H1 (cell line): ENCODE data around the gene HIPK2. TPM values are rescaled to one million over a fixed set of nuclear protein-coding genes. Genes with fewer than 3 reads are reported as not detected.

Experiments used
- CTCF ChIA-PET: fragments of 300-600 bp; sonication (Branson Sonifier 250); formaldehyde crosslinking; loops from one replicate; lab custom pipeline; 2021; ENCODE audit not compliant: partially characterized antibody; lab: Charles Lee
- POLR2A ChIA-PET: fragments of 300-600 bp; sonication (Branson Sonifier 250); formaldehyde crosslinking; loops from one replicate; lab custom pipeline; 2021; ENCODE audit warnings: inconsistent platforms; ENCODE audit not compliant: partially characterized antibody; lab: Charles Lee
- DNase-seq, 2 experiments: peaks; one replicate each; pipeline versions ENCODE4 v3.0.0 to v3.0.0-alpha.2; 2010 to 2022; ENCODE audit warnings: low spot score in 2 of 2, low read depth in 1 of 2, mixed read lengths in 1 of 2
- FAIRE-seq: peaks from 2 replicates; lab custom pipeline; 2011; peaks lifted over from hg19 to GRCh38; lab: Jason Lieb, UNC
- H2AFZ ChIP-seq: 2 replicates; pipeline ENCODE4 v1.8.1; 2012; ENCODE audit warnings: low read length, inconsistent platforms
- H2AK5ac ChIP-seq: 2 replicates; pipeline ENCODE4 v1.6.1; 2013; ENCODE audit warnings: low read depth, low read length
- H2BK120ac ChIP-seq: replicated peaks from 2 replicates; pipeline ENCODE3; 2013; ENCODE audit warnings: low read depth, low read length, inconsistent platforms
- H2BK12ac ChIP-seq: 2 replicates; pipeline ENCODE4 v1.6.1; 2013; ENCODE audit warnings: low read depth, low read length
- H2BK15ac ChIP-seq: 2 replicates; pipeline ENCODE4 v1.6.1; 2013; ENCODE audit warnings: low read length
- H2BK20ac ChIP-seq: 2 replicates; pipeline ENCODE4 v1.6.1; 2013; ENCODE audit warnings: low read length
- H2BK5ac ChIP-seq: 2 replicates; pipeline ENCODE4 v1.6.1; 2013; ENCODE audit warnings: low read depth, low read length
- H3K14ac ChIP-seq: 2 replicates; pipeline ENCODE4 v1.6.1; 2013; ENCODE audit warnings: inconsistent platforms; ENCODE audit not compliant: insufficient read length
- H3K18ac ChIP-seq: 2 replicates; pipeline ENCODE4 v1.6.1; 2013; ENCODE audit warnings: low read length; ENCODE audit errors: extremely low read depth
- H3K23ac ChIP-seq: 2 replicates; pipeline ENCODE4 v1.6.1; 2013; ENCODE audit warnings: inconsistent platforms; ENCODE audit not compliant: insufficient read length
- H3K23me2 ChIP-seq: 2 replicates; pipeline ENCODE4 v1.6.1; 2013; ENCODE audit warnings: low read depth, low read length
- H3K27ac ChIP-seq: 2 replicates; pipeline ENCODE4 v1.6.1; 2011; ENCODE audit warnings: low read depth, low read length, inconsistent platforms
- H3K27me3 ChIP-seq, 4 experiments: replicated peaks in 1 of 4; 1 replicate in 1 of 4; 2 replicates in 3 of 4; pipeline versions ENCODE4 v1.6.1 to v1.8.1; 2011 to 2013; ENCODE audit warnings: low read length in 3 of 4, mild to moderate bottlenecking in 3 of 4, inconsistent platforms in 2 of 4, mixed read lengths in 2 of 4, moderate library complexity in 1 of 4; ENCODE audit not compliant: control insufficient read depth in 3 of 4, insufficient read depth in 3 of 4; ENCODE audit errors: extremely low read depth in 1 of 4
- H3K36me3 ChIP-seq, 4 experiments: 2 replicates each; pipeline versions ENCODE4 v1.6.1 to v1.8.1; 2011 to 2013; ENCODE audit warnings: mild to moderate bottlenecking in 4 of 4, low read length in 3 of 4, moderate library complexity in 2 of 4, control low read depth in 1 of 4, inconsistent platforms in 1 of 4; ENCODE audit not compliant: insufficient read depth in 4 of 4, control insufficient read depth in 2 of 4
- H3K4ac ChIP-seq: replicated peaks from 2 replicates; pipeline ENCODE3; 2013; ENCODE audit warnings: low read length, low read depth, mixed read lengths, inconsistent platforms; ENCODE audit not compliant: insufficient read length
- H3K4me1 ChIP-seq, 4 experiments: replicated peaks in 1 of 4; 1 replicate in 1 of 4; 2 replicates in 3 of 4; pipeline versions ENCODE4 v1.6.1 to v1.8.1; 2011 to 2013; ENCODE audit warnings: low read length in 3 of 4, inconsistent platforms in 2 of 4, mixed read lengths in 1 of 4; ENCODE audit not compliant: insufficient read depth in 4 of 4, control insufficient read depth in 3 of 4
- H3K4me2 ChIP-seq, 2 experiments: 2 replicates each; pipeline versions ENCODE4 v1.6.1 to v1.8.1; 2011 to 2013; ENCODE audit warnings: low read depth in 2 of 2, low read length in 2 of 2, control low read depth in 1 of 2, inconsistent platforms in 1 of 2, mild to moderate bottlenecking in 1 of 2; ENCODE audit not compliant: insufficient read depth in 1 of 2
- H3K4me3 ChIP-seq, 4 experiments: fragments of 200-600, 300-600 bp in 1 of 4; sonication (generic), shearing (Covaris generic), sonication (Bioruptor Twin) in 1 of 4; 2 replicates each; pipeline versions ENCODE4 v1.5.1 to v1.8.1; 2011 to 2016; ENCODE audit warnings: low read length in 4 of 4, low read depth in 3 of 4, control low read depth in 2 of 4, inconsistent platforms in 2 of 4, mild to moderate bottlenecking in 2 of 4, mixed read lengths in 1 of 4, moderate library complexity in 1 of 4; ENCODE audit not compliant: insufficient read depth in 2 of 4; ENCODE audit errors: extremely low read depth in 1 of 4
- H3K56ac ChIP-seq: replicated peaks from 2 replicates; pipeline ENCODE3; 2013; ENCODE audit warnings: low read depth, mild to moderate bottlenecking, mixed read lengths, low read length, inconsistent platforms; ENCODE audit not compliant: insufficient read length
- H3K79me1 ChIP-seq: 2 replicates; pipeline ENCODE4 v1.6.1; 2013; ENCODE audit warnings: low read depth, low read length, control low read depth
- H3K79me2 ChIP-seq, 2 experiments: 2 replicates each; pipeline versions ENCODE4 v1.6.1 to v1.8.1; 2012 to 2013; ENCODE audit warnings: low read length in 2 of 2, mild to moderate bottlenecking in 2 of 2, inconsistent platforms in 1 of 2; ENCODE audit not compliant: insufficient read depth in 2 of 2, control insufficient read depth in 1 of 2
- H3K9ac ChIP-seq, 4 experiments: replicated peaks in 1 of 4; 1 replicate in 1 of 4; 2 replicates in 3 of 4; pipeline versions ENCODE4 v1.6.1 to v1.8.1; 2011 to 2013; ENCODE audit warnings: low read depth in 3 of 4, low read length in 3 of 4, control low read depth in 2 of 4, mild to moderate bottlenecking in 2 of 4, moderate library complexity in 2 of 4, inconsistent platforms in 1 of 4; ENCODE audit errors: extremely low read depth in 1 of 4
- H3K9me3 ChIP-seq, 2 experiments: 2 replicates each; pipeline versions ENCODE4 v1.6.1 to v1.8.1; 2012 to 2013; ENCODE audit warnings: mild to moderate bottlenecking in 2 of 2, moderate library complexity in 2 of 2, control low read depth in 1 of 2, inconsistent platforms in 1 of 2, low read depth in 1 of 2, low read length in 1 of 2, mixed read lengths in 1 of 2; ENCODE audit not compliant: insufficient read depth in 2 of 2
- H4K20me1 ChIP-seq, 2 experiments: replicated peaks in 1 of 2; 2 replicates each; pipeline versions ENCODE3 to v1.8.1; 2011 to 2013; ENCODE audit warnings: inconsistent platforms in 2 of 2, low read length in 2 of 2, mild to moderate bottlenecking in 1 of 2; ENCODE audit not compliant: insufficient read depth in 2 of 2, control insufficient read depth in 1 of 2
- H4K5ac ChIP-seq: 2 replicates; pipeline ENCODE4 v1.6.1; 2013; ENCODE audit warnings: low read length, low read depth, mixed read lengths, inconsistent platforms; ENCODE audit not compliant: insufficient read length
- H4K8ac ChIP-seq: 2 replicates; pipeline ENCODE4 v1.8.0; 2013; ENCODE audit warnings: mild to moderate bottlenecking, moderate library complexity, low read length, inconsistent platforms; ENCODE audit not compliant: insufficient read depth; ENCODE audit errors: extremely low read depth
- H4K91ac ChIP-seq: replicated peaks from 2 replicates; pipeline ENCODE3; 2013; ENCODE audit warnings: low read length, mixed read lengths, inconsistent platforms; ENCODE audit not compliant: insufficient read length
- ATF3 ChIP-seq: IDR thresholded peaks from 2 replicates; pipeline ENCODE4 v1.6.1; 2011; ENCODE audit warnings: low read depth, mild to moderate bottlenecking, low read length; ENCODE audit not compliant: insufficient read depth
- RFX5 ChIP-seq: IDR thresholded peaks from 2 replicates; pipeline ENCODE4 v1.6.1; 2011; ENCODE audit warnings: low read depth, low read length, improper control_type of control experiment, borderline replicate concordance
- TAF1 ChIP-seq: IDR thresholded peaks from 2 replicates; pipeline ENCODE4 v1.6.1; 2011; ENCODE audit warnings: mild to moderate bottlenecking, low read depth, low read length
- WGBS, 2 experiments: shearing (Covaris generic) in 1 of 2; methylation state at CpG; one replicate each; pipeline versions ENCODE4 v1.1.6 to v1.1.7; 2013 to 2015; ENCODE audit warnings: low lambda C conversion rate in 2 of 2, mixed read lengths in 2 of 2, inconsistent platforms in 1 of 2, low coverage in 1 of 2, missing lambda C conversion rate in 1 of 2; ENCODE audit not compliant: insufficient replicate concordance in 2 of 2, insufficient coverage in 1 of 2, insufficient read length in 1 of 2; ENCODE audit errors: extremely low coverage in 1 of 2, missing lambda C conversion rate in 1 of 2; 5-methylcytosine and 5-hydroxymethylcytosine counted together
- polyA plus RNA-seq, 7 experiments: library from polyadenylated mRNA; depleted of rRNA in 3 of 7; stranded (reverse) in 5 of 7; unstranded in 2 of 7; fragments of >200 nt in 5 of 7; fragments of 200-250 nt in 2 of 7; gene quantifications; 1 replicate in 5 of 7; 2 replicates in 1 of 7; 4 replicates in 1 of 7; pipeline versions ENCODE4 v1.2.1 to v1.2.3, GENCODE V29; 2011 to 2013; ENCODE audit warnings: missing spikeins in 2 of 7, mixed read lengths in 2 of 7
- total RNA-seq: library from RNA; stranded (reverse); fragmentation: NEBNext Ultra II Directional; extraction: Animal tissue kit (Norgen Biotek cat#: 25700); gene quantifications from 2 replicates; pipeline ENCODE4 v1.2.1, GENCODE V29; 2021

The HIPK2 gene
- total and polyA plus RNA-seq, 2 of the 8 experiments (the other 6 are each of a cell fraction or from before 2014, with no cell fraction given) = 8.3 to 24.3 TPM

- H3K4me2 ChIP-seq = no peak overlapping the region
- H4K20me1 ChIP-seq = no peaks in the 10 kb centered on the region
- no peak overlapping the region for H2AFZ ChIP-seq
- no peak overlapping the region for H3K4me3 ChIP-seq
- H4K8ac ChIP-seq = no peak overlapping the region
- no peaks in the 10 kb centered on the region for H3K27me3 ChIP-seq
- no peak overlapping the region for H3K9ac ChIP-seq
- ChIA-PET POLR2A (interaction anchor here (1.4 kb wide), 1 partner anchor 69 kb away, joined by 3 read pairs; no protein-coding TSS in a partner anchor), CTCF (interaction anchor here (0.6 to 6.3 kb wide), 14 partner anchors 12 to 820 kb away, joined by 3 to 54 read pairs (median 4); no protein-coding TSS in a partner anchor)
- H2BK15ac ChIP-seq = no peak overlapping the region
- no peak overlapping the region for H2BK120ac ChIP-seq
- no peak overlapping the region for H4K91ac ChIP-seq
- DNase-seq = no peak
- H2BK12ac ChIP-seq = no peak overlapping the region
- H3K56ac ChIP-seq = no peak overlapping the region
- WGBS, 2 experiments = 91% methylated on average over 12 of the region's 12 CpGs; no CpG with 5 or more reads in 1 of the 2 experiments
- H3K4ac ChIP-seq = no peak overlapping the region
- H3K9me3 ChIP-seq = no peaks in the 10 kb centered on the region
- H3K36me3 ChIP-seq = no peaks in the 10 kb centered on the region; a peak in 2 of 8 replicates
- H3K14ac ChIP-seq = no peak overlapping the region
- no peak overlapping the region for H4K5ac ChIP-seq
- H3K79me1 ChIP-seq = no peaks in the 10 kb centered on the region
- H3K4me1 ChIP-seq = peaks cover 0 to 13% (median 3%) of the 10 kb centered on the region in 4 experiments; a peak in 3 of 7 replicates
- H3K23ac ChIP-seq = no peak overlapping the region
- H3K79me2 ChIP-seq = no peaks in the 10 kb centered on the region
- TF ChIP-seq TAF1 = no peak
- TF ChIP-seq RFX5 = no peak
- no peak for TF ChIP-seq ATF3
- TF ChIP-seq, all 59 proteins: peak for 0
- 0 out of 2 replicates have a peak overlapping the region, but pooled peaks have one; percentile 32 for H2BK20ac ChIP-seq
- no peak overlapping the region for H3K18ac ChIP-seq
- no peak overlapping the region for H2AK5ac ChIP-seq
- no peak for FAIRE-seq
- H3K27ac ChIP-seq = no peak overlapping the region
- H3K23me2 ChIP-seq = no peaks in the 10 kb centered on the region
- no peak overlapping the region; the same call in 1 of the 2 replicates for H2BK5ac ChIP-seq
These were observed 208.8 kb downstream of the HIPK2 start for GRCh38 chr7:139568813-139569490.
